ENCODE data around the gene ADGRA3. TPM values are rescaled to one million over a fixed set of nuclear protein-coding genes. Genes with fewer than 3 reads are reported as not detected.

The ADGRA3 gene
- polyA plus RNA-seq, 1 donor: 62.1 TPM

DNA sequence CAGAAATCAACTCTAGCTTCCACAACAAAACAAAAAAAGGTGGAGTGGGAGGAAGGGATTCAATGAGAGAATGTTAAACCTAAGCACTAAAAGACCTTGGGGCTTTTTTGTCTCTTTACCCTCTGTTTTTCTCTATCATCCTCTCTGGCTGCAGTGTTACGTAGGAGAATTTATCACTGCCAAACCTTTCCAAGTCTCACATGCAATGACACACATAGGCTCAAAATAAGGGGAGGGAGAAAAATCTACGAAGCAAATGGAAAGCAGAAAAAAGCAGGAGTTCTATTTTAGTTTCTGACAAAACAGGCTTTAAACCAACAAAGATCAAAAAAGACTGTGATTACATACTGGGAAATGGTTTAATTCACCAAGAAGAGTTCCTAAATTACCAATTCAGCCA is 152.1 kb downstream of the ADGRA3 start:
- DNase-seq: no peak

DNA sequence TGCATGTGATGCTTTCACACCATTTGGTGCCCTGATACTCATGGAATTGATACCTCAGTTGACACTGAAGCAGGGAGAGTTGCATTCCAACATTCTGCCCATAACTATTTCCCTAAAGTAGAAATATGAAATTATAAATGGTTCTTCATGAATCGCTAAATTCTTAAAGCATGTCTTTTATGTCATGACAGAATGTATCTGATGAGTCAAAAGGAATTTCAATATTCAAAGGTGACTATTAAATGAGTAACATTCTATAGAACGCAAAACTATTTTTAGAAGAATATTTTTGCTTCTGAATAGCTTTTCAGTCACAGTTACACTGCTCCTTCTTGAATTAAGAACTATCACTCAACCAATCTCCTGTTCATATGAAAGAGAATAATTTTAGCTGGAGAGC is 152.8 kb downstream of the ADGRA3 start:
- DNase-seq: no peak

DNA sequence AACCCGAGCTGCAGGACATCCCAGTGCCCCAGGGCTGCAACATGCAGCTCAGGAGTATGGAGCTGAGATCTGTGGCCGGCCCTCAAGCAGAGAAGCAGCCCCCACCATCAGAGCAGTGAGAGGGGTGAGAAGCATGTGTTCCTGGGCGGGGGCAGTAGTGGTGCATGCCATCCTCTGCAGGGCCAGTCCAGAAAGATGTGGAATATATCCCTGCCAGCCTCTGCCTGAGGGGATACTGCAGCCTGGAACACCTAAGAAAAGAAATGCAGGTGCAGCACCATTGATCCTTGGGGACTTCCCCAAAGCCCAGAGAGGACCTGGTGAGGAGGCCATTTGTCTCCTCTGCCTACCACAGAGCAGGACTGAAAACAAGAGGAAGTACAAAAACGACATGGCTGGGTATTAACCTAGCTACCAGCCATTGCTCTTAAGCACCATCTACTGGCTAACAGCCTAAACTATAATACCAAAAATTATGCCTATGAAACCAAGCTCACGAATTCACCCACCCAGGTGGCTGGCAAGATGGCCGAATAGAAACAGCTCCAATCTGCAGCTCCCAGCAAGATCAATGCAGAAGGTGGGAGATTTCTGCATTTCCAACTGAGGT is 158.8 kb downstream of the ADGRA3 start:
- peak; percentile 1 for DNase-seq

DNA sequence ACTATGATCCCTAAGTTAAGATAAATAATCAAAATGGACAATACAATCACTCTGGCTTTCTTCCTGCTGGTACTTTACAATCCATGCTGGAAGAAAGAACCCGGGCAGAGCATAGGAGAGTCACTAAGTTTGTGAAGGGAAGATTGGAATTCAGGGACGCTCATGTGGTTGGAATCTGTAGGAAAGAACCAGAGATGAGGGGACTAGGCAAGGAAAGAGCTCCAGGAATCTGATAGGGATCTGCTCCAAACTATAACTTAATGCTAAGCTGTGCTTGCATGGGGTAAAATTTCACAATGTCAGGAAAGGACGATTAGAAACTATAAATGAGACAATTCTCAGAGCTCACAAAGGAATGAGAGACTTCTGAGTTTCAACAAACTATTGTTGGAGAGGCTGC is 167.5 kb downstream of the ADGRA3 start:
- DNase-seq: no peak

DNA sequence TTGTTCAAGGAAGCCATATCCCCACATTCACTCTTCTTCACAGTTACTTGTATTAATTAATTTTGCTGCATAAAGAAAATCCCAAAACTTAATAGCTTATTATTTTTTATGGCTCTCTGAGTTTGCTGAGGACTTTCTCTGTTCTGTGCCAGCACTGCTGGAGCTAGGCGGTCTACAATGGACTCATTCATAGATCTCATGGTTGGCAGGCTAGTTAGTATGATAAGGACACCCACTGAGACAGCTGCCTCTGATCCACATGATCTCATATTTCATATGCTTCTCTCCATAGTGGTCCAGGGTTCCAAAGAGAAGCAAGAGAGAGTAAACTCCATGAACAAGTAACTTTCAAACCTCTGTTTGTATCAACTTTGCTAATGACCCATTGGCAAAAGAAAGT is 170.2 kb downstream of the ADGRA3 start:
- DNase-seq: no peak

DNA sequence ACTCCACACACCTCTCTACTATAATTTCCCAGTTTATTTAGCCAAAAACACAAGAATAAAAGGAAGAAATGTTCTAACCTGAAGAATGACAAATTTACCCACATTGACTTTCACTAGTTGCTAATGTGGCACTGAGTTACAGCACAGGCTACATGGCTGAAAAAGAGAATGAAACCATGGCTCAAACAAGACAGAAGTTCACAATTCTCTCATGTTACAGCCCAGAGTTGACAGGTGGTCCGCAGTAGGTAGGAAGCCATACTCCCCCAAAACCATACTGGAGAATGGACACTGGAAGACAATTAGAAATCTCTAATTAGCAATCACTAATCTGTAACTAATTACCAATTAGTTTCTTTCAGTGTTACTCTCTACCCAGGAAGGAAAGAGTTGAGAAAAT is 170.8 kb downstream of the ADGRA3 start:
- no peak for DNase-seq

DNA sequence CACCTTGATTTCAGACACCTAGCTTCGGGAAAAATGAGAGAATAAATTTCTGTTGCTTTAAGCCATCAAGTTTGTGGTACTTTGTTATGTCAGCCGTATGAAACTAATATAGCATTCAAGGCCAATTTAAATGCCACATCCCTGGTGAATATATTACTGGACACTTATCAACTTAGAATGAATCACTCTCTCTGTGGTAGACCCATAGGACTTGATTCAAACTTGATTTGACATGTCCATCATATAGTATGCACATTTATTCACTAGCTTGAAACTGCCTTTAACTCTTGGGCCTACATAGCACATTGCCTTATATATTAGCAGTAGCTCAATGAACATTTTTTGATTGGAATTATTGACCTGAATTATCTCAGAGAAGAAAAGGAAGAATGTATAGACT is 172.3 kb downstream of the ADGRA3 start:
- no peak for DNase-seq

DNA sequence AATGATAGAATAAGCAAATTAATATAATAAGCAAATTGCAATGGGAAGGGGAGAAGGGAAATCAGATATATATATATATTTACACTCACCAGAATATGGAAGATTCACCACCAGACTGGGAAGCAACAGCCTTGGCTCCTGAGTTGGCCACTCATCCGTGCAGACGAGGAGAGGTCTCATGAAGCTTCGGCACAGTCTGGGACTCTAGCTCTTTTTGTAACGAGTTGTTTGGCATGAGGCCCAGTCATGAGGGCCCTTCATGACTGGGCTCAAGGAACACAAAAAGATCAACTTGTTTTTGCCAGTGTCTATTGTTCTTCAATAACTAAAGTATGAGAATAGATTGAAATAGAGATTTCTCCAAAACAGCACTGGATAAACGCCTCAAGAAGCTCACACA is 176.4 kb downstream of the ADGRA3 start:
- no peak for DNase-seq

DNA sequence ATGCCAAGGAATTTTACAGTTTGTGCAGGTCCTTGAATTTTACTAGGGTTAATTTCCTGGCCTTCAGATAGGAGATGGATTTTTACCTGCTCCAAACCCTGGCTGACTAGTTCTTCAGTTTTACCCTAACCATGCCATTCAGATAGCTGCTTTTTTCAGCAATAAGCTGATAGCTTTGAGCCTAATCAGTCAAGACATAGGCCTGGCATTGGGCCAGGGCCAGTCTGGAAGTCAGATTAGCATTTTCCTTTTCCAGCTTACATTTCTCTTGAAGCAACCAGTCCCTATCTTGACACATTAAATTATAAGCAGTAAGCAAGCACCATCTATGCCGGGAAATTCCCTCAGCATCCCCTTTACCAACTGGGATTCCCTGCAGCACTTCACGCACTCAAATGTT is 177.1 kb downstream of the ADGRA3 start:
- DNase-seq: no peak

Other genes with a start within 250 kb of the ADGRA3 start
- gene GBA3, start 176.9 kb upstream of the ADGRA3 start, polyA plus RNA-seq (ENCODE audit: insufficient read length): 10.7 TPM